NAMALWA (cell line): Measurements from ENCODE around the gene EVX2.

Source experiments
- DNase-seq: peaks from one replicate; pipeline ENCODE4 v3.0.0-alpha.2; 2015; ENCODE audit warnings: low spot score

The EVX2 gene

DNA sequence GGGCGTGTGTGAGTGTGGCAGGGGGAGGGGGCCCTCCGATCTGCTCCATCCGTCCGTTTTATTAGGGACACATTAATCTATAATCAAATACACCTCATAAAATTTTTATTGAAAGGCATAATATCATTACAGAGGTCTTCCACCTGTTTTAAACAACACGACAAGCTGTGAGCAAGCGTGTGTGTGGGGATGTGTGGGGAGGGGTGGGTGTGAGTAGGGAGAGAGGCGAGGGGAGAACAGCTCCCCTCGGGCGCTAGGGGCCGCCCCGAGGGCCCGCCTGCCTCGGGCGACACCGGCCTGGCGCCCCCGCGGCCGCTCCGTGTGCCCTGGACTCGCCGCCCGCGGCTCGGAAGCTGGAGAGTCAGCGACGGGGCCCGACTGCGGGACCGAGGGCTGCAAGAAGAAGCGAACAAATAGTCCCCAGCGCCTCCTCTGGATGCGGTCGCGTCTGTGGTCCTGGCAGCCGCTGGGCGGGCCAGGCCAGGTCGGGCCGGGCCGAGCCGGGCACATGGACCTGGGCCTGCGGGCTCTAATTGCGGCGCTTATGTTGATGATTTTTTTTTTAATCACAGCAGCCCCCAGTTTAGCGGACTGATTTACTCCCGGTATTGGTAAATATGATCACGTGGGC, 38.4 kb upstream of the EVX2 start:
- DNase-seq, result no peak

DNA sequence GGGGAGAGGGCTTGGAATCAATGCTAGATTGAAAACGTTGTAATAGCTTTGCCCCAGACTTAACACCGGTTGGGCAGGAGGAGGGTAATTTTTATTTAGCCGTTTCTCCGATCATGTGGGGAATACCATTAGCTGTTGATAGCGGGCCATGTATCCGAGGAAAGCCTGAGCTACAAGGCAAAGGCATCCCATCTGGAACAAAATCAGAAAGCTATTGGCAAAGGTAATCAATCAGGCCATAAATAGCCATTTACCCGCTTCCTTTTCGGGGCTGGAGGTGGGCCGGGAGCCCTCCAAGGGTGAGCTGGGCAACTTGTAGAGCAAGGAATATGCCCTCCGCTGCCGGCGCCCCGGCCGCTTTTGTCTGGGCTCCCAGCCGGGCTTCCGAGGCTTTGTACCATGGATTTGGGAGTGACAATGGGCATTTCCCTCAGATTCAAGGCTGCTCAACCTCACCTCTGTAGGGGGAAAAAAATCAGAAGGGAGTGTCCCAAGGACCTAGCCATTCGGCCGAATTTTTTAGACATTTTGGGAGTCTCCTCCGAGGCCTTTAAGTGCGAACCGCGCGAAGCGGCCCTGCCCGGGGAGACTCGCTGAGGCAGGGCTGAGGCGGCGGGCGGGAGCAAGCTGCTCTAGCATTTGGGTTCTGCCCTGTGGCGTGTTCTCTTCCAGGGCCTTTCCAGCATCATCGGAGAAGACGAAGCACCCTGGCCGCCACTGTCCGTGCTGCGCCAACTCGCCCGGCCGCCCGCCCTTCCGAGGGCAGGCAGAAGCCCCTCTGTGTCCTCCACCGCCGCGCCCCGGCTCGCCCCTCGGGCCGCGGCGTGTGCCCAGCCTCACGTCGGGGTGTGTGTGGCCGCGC, 37.7 kb upstream of the EVX2 start:
- no peak for DNase-seq

DNA sequence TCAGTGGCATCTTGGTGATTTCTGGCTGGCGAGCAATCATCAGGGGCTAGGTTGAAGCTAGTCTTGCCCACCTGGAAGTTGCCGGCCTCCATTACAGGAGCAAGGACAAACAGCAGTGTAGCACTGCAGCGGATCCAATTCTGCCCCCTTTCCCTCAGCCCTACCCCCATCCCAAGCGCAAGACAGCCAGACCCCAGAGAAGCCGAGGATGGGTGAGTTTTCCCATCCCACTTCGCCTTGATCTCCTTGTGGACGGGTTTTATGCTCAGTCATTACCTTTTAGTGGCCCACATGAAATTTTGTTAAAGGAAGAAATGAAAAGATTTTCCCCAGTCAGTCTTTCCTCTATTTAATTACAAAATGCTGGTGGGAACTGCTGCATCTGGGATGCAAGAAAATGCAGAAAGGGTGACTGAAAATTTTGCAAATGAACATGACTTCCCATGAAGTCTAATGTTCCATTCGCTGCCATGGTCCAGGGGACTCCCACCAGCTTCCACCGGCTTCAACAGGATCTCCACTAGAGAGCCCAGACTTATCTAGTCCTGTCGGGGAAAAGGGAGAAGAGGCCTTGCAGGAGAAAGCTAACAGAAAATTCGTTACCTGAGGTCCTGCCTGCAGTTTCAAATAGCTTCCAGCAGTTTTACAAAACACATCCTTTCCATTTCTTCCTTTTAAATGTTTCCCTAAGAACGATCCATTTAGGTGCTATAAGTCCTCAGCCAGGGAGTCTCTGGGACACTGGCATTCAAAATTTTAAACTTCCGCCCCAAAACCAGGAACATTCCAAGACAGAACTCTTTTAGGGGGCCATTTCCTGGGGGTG, 36.8 kb upstream of the EVX2 start:
- no peak for DNase-seq

DNA sequence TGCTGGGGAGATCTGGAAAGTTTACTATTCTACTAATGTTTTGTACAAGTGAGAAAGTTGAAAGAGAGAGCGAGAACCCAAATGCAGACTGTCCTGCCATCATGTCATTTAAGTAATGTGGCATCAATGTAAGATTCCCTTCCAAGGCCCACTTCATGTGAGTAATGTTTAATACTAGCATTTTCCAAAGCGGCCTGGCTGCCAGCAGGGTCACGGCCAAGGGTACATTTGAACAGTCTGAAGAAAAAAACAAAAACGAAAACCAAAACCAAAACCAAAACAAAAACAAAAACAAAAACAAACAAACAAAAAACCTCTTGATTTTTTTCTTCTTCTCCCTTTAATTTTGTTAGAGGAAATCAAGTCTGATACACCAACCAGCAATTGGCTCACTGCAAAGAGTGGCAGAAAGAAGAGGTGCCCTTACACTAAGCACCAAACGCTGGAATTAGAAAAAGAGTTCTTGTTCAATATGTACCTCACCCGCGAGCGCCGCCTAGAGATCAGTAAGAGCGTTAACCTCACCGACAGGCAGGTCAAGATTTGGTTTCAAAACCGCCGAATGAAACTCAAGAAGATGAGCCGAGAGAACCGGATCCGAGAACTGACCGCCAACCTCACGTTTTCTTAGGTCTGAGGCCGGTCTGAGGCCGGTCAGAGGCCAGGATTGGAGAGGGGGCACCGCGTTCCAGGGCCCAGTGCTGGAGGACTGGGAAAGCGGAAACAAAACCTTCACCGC, 35.0 kb upstream of the EVX2 start:
- DNase-seq, result peak; percentile 80

DNA sequence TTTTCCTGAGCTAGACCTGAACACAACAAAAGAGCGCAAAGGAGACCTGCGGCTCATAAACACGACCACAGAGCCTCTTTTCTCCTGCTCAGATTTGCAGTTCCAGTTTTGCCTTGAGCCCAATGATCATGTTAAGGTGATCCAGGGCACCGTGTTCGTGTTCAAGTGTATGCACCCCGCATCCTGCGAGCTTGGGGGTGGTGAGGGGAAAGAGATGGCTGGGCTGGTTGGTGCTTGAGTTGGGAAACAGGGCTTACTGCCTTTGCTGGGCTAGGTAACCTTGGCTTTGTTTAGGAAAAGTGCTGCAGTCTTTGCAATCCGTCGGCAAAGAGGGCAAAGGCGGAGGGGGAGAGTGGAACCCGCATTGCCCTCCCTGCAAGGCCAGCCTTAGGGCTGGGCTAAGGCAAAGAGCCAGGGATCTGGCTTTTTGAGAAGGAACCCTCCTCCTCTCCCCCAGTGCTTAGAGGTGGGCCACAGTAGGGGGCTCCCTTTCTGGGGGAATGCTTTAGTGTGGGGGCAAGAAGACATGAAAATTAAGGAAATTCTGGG, 34.1 kb upstream of the EVX2 start:
- no peak for DNase-seq

DNA sequence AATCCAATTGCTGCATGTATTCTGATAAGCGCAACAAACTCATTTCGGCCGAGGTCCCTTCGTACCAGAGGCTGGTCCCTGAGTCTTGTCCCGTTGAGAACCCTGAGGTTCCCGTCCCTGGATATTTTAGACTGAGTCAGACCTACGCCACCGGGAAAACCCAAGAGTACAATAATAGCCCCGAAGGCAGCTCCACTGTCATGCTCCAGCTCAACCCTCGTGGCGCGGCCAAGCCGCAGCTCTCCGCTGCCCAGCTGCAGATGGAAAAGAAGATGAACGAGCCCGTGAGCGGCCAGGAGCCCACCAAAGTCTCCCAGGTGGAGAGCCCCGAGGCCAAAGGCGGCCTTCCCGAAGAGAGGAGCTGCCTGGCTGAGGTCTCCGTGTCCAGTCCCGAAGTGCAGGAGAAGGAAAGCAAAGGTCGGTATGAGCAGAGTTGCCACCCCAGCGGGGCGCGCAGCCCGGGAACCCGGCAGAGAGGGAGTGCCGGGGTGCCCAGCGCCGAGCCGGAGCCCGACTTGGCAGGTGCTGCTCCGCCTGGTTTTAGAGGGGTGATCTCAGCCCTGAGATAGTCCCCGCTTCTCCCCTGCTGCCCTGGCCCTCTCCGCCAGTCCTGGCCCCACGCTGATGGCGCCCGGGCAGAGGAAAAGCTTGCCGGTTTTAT, 33.5 kb upstream of the EVX2 start:
- no peak for DNase-seq

DNA sequence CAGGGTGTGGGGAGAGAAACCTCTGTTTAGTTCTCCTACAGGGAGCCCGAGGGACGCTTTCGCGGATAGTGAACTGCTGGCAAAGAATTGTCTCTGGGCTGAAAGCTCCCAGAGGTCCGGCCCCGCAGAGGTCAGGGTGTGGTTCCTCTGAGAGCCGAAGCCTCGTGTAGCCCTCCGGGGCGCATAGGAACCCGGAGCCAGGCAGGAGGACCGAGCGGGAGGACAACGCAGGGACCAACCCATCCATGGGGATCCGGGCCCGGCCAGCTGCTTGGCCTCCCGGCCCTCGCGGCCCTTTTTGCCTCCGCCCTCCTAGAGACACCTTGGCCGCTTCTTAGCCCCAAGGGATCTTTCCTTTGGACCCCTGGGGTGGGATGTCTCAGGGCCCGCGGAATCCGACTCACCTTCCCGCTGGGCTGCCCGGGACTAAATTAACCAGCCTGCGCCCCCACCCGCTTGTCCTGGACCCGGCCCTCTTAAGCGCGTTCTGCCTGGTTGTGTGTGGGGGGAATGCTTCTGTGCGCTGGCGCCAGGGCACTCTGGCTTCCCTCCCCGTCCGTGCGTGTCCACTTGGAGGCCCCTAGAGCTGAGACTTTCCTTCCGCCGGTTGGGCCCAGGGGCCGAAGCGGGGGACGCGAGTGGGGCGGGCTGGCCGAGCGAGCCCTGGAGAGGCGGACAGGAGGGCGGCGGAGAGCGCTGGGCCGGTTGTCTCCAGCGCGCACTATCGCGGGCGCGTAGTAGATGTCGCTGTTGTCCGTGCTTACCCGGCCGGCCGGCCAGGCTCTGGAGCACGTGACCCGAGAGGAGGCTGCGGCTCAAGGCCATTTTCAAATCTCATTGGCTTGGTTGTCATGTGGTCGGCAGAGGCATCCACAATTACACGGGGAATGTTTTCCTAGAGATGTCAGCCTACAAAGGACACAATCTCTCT, 32.4 kb upstream of the EVX2 start, which contains the start of gene HOXD10:
Gene HOXD10, plus strand, starts transcription at position 896 of the 931 bp plus-strand sequence. CDS start 56 bp downstream, outside the sequence.
- no peak for DNase-seq

DNA sequence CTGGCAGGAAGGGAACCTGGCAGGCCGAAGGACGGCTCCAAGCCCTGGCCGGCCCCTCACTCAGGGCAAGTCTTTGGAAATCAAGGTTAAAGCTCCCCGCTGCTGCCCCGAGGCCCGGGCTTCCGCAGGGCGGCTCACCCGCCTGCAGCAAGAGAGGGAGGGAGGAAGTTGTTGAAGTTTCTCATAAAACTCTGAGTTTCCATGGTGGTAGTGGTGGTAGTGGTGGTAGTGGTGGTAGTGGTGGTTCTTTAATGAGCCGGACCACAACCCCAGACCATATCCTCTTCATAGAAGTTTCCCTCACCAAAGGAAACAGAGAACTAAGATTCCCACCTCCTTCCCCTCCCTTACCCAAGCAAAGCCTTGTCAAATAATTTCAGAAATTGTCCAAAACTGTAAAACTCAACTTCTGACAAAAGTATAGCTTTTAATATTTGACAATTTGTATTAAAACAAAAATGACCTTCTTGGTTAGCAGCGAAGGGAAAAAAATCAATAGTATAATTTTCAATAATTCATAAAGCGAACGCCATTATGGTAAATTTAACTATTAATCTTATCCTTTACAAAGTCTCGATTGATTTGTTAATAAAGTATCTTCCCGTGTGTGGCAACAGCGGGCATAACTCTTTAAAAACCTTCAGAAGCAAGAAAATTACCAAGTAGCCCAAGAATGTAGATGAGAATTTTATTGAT, 31.3 kb upstream of the EVX2 start:
- no peak for DNase-seq

DNA sequence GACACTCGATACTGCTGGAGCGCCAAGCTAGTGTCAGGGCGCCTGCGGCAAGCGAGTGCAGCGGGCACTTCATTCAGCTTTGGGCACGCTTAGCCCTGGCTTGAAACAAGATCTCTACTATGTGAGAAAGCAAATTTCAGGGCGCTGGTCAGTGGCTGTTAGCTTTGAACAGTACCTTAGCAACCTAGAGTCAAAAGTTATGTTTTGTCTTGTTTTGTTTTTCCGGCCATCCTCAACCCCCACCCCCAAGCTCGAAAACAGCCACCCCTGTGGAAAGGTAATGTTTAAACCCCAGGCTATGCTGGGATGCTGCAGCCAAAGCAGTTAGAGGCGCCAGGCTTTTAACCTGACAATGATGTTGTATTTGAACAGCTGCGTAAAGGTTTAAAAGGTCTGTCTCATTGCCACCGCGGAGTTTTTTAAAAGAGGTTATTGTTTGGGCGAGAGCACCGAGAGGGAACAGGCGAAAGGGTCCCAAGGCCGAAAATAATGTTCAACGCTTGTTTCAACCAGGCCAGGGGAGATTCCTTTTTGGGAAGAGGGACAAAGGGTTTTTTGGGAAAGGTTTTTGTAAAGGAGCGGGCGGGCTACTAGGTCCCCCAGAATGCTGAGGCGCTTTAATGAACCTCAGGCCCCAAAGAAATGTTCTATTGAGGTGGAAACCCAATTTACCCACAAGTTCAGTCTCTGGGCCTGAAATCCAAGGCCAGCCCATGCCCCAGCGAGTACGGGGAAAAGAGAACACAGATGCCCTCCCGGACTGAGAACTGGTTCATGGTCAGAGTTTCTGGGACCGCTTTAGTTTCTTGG, 30.6 kb upstream of the EVX2 start:
- DNase-seq, result no peak

DNA sequence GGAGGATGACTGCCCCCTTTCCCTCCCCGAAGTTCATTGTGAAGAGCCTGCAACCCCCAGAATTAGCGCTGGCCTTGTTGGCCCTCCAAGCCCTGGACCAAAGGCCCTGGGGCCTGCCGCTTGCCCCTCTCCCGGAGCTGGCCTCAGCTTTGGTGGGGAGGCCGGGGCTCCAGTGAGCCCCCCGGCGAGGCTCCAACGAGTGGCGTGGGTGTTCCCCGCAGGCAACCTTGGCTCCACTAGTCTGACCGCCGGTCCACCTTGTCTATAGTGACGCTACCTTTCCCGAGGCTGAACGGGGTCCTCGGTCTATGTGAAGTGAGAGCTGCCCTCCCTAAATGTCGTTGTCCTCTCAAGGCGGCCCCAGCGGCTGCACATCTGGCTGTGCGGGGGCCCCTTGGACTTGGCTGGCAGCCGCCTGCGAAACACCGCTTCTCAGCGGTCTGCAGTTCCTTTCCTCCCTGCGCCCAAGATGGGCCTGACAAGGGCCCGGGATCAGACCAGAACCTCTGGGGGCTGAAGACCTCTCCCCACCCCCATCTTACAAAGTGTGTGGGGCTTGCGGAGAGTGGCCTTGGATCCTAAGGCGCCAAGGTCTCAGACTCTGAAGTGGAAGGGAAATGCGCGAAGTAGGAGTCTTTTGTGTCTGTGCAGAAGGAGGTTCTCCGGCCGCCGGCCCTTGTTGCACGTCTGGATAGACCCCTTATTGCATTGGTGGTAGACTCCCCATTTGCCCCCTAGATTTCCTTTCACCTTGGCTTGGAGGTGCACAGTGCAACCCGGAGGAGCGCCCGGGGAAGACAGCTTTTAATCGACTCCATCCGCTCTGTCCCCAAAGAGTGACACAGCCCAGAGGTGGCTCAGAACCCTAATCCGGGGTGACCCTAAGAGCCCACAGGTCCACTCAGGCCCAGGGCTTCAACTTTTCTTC, 28.9 kb upstream of the EVX2 start:
- DNase-seq, result no peak

DNA sequence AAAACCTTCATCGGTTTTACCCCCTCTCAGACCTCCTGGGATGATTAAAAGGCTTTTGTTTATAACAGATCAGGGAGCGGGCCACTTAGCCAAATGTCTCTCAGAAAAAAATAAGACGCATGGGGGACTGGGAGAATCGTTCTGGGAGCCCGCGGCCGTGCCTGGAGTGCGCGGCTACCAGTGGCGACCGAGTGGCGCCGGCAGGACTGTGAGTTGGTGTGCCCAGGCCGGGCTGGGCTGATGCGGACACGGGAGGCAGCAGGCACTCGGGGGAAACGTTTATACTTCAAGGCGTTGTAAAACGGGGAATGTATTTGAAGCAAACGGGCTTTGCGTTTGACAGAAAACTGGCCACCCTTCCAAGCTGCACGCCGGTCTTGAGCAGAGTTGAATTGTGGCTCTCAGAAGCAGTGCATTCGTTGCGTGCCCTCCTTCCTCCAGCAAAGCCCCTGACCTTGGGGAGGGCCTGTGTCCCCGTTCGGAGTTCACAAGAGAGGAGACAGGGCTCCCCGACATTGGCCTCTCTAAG, 28.1 kb upstream of the EVX2 start:
- DNase-seq, result no peak

DNA sequence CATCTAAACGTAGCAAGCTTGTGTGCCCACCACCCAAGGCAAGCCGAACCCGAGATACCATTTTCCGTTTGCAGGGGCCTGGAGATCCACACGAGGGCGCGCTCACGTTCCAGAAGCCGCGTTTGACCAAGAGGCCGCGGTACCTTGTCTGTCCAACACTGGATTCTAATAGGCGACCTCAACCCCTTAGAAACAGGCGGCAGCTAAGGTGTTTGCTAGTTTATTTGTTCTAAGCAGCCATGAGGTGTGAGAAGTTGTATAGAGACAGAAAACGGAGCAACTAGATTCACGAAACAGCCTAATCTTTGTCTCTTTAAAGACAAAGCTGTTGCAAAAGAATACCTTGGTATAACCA, 27.5 kb upstream of the EVX2 start:
- DNase-seq, result peak; percentile 60

DNA sequence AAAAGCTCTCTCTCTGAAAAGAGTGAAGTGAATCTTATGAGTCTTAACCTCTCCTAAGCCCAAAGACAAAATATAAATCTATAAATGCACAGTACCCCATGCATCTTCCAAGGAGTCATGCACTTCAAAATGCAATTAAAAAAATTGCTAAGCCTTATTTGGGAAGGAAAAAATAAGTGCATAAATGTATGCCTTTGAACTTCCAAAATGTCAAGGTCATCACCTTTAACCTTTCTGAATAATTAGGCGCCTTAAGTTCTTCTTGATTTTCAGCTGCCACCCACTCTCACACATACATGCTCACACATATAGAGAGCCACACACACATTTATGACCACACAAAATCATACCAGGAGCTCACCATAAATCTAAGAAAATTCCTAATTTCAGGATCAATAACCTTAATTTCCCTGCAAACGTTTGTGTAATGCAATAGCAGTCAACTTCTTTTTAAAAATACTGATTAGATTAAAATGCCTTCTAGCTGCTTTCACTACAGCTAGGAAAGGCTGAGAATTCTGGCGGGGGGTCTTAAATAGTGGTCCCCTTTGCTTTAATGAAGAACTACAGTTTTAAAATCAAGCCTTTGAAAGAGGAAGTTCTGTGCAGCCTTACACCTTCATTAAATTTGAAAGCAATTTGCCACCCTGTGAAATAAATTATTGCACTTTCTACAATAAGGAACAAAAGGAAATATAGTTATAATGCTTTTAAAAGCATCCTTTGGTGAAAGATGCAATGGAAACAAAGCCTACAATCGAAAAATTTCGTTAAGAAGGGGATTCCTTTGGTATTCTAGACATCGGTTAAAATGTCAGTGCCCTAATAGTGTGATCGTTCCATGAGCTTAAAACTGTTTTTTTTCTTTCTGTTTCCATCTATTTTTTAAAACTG, 26.9 kb upstream of the EVX2 start:
- no peak for DNase-seq

DNA sequence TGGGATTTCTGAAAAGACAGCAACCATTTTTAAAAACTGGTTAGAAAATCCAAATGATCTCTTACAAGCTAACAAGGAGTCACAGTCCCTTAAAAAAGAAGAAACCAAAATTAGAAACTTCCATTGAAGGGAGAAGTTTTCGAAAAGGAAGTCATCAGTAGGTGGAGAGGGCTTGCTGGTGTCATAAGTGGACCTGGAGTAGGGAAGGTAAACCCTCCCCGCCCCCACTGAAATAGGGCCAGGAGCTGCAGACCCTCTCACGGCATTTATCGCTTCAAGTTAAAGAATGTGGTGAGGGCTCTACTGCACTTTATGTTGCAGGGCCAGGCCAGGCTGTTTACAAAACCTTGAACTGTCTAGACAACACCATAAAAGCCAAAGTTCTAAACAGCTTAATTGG, 26.2 kb upstream of the EVX2 start:
- DNase-seq, result no peak

DNA sequence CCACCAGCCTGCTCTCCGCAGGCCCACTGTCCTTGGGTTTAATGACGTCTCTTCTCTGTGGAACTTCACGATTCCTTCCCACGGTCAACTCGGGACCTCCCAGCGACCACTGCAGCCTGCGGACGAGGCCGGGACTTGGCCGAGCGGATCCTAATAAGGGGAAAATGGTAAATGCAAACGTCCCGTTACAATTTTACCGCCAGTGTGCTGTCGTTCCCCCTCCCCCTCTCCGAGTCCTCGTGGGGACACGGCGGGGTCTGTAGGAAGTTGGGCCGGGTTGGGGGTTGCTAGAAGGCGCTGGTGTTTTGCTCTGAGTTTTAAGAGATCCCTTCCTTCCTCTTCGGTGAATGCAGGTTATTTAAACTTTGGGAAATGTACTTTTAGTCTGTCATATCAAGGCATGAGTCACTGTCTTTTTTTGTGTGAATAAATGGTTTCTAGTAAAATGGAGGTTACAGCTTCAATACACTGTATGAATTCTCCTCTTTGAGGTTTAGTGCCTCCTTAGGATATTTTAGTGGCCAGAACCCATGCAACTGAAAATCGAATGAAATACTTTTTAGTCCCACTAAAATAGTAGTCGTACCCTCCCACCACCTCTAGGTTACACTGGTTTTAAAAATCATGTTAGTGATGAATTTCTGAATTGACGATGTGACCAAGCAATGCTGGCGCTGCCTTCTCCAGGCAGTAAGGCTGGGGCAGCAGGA, 25.6 kb upstream of the EVX2 start:
- no peak for DNase-seq
